GM10266 (cell line): ENCODE measurements around the gene RCOR1.
A peak's percentile ranks its signal among the peaks of the same experiment; 100 is the strongest.

Experiments used
- DNase-seq: peaks from one replicate; pipeline ENCODE4 v3.0.0; 2012; ENCODE audit errors: extremely low spot score
- CTCF ChIP-seq: IDR thresholded peaks from 2 replicates; pipeline ENCODE4 v1.5.1; 2012; ENCODE audit warnings: mild to moderate bottlenecking, low read depth; ENCODE audit not compliant: control insufficient read depth, insufficient read depth; ENCODE audit errors: missing control alignments

RCOR1 gene

GRCh38 chr14:102591372-102591943 lies 991 bp upstream of the RCOR1 start:
- no peak for TF ChIP-seq CTCF
- peak; percentile 44 for DNase-seq

- TF ChIP-seq CTCF = no peak
Observed at GRCh38 chr14:102592763-102593060, 263 bp downstream of the RCOR1 start.

GRCh38 chr14:102593061-102593824 lies 794 bp downstream of the RCOR1 start:
- TF ChIP-seq CTCF = peak; percentile 6
- peak; percentile 64 for DNase-seq

More at GRCh38 chr14:102592763-102593060, 263 bp downstream of the RCOR1 start:
- peak; percentile 48 for DNase-seq

GRCh38 chr14:102593825-102594137 lies 1.3 kb downstream of the RCOR1 start:
- peak; percentile 0 for TF ChIP-seq CTCF
- DNase-seq = no peak

GRCh38 chr14:102594514-102595175 lies 2.2 kb downstream of the RCOR1 start:
- peak; percentile 86 for DNase-seq
- TF ChIP-seq CTCF = peak; percentile 71

- no peak for DNase-seq
- no peak for TF ChIP-seq CTCF
Observed at GRCh38 chr14:102601378-102601925, 9.0 kb downstream of the RCOR1 start.
